ENCODE measurements around the gene CYBC1. TPM values are rescaled to one million over a fixed set of nuclear protein-coding genes. Genes with fewer than 3 reads are reported as not detected.

CYBC1 gene
- total and polyA plus RNA-seq, 9 of the 15 experiments (the other 6 are each of a cell fraction or from before 2014, with no cell fraction given) = 1.3 to 71.8 (median 49.9) TPM

DNA sequence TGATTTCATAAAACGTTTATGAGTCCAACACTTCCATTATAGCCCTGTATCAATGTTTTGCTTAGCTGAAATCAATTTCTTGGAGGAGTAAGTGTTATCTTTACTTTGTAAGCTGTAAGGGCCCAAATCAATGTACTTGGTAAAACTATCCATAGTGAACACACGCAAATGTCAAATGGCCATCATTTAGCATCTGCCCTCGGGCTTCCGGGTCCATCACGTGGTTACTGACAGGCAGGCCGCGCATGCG lies 7.3 kb upstream of the CYBC1 start (continued):
- TF ChIP-seq BACH1 (tag; IDR thresholded peaks at IDR 0.05) (0 out of 2 replicates have a peak, but pooled peaks have one; percentile 3), GTF2F1 (IDR thresholded peaks at IDR 0.05; ENCODE audit: low read depth, low read length) (no peak), TAL1 (IDR thresholded peaks at IDR 0.05) (no peak), STAT5A (IDR thresholded peaks at IDR 0.05; ENCODE audit: borderline replicate concordance, low read length) (no peak), E4F1 (CRISPR knock-in tag; IDR thresholded peaks at IDR 0.05; ENCODE audit: borderline replicate concordance) (no peak), MYC (IDR thresholded peaks at IDR 0.05; ENCODE audit: low read depth, low read length) (peak; percentile 71; the same call in 1 of the 2 replicates), MYC (CRISPR knock-in tag; IDR thresholded peaks at IDR 0.05; ENCODE audit: borderline replicate concordance, low read depth) (peak; percentile 46; the same call in 1 of the 2 replicates), TRIM24 (IDR thresholded peaks at IDR 0.05) (no peak), SAP30 (IDR thresholded peaks at IDR 0.05; ENCODE audit: borderline replicate concordance, insufficient read depth, low read depth, low read length, poor library complexity, severe bottlenecking) (peak; percentile 54), PRDM10 (IDR thresholded peaks at IDR 0.05; ENCODE audit: partially characterized antibody) (no peak), U2AF1 (optimal IDR thresholded peaks at IDR 0.05; ENCODE audit: low read depth, low read length) (no peak), SMARCA4 (IDR thresholded peaks at IDR 0.05) (no peak), WHSC1 (IDR thresholded peaks at IDR 0.05; ENCODE audit: low read length) (no peak), CHD1 (IDR thresholded peaks at IDR 0.05; ENCODE audit: low read length) (no peak), CCAR2 (IDR thresholded peaks at IDR 0.05; ENCODE audit: low read depth, low read length) (no peak), KHSRP (IDR thresholded peaks at IDR 0.05) (no peak), DLX4 (CRISPR knock-in tag; IDR thresholded peaks at IDR 0.05) (no peak), TCF7L2 (IDR thresholded peaks at IDR 0.05; ENCODE audit: low read depth, low read length) (no peak)
- TF ChIP-seq, protein P1, sequence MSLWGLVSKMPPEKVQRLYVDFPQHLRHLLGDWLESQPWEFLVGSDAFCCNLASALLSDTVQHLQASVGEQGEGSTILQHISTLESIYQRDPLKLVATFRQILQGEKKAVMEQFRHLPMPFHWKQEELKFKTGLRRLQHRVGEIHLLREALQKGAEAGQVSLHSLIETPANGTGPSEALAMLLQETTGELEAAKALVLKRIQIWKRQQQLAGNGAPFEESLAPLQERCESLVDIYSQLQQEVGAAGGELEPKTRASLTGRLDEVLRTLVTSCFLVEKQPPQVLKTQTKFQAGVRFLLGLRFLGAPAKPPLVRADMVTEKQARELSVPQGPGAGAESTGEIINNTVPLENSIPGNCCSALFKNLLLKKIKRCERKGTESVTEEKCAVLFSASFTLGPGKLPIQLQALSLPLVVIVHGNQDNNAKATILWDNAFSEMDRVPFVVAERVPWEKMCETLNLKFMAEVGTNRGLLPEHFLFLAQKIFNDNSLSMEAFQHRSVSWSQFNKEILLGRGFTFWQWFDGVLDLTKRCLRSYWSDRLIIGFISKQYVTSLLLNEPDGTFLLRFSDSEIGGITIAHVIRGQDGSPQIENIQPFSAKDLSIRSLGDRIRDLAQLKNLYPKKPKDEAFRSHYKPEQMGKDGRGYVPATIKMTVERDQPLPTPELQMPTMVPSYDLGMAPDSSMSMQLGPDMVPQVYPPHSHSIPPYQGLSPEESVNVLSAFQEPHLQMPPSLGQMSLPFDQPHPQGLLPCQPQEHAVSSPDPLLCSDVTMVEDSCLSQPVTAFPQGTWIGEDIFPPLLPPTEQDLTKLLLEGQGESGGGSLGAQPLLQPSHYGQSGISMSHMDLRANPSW (CRISPR knock-in tag; IDR thresholded peaks at IDR 0.05) = no peak
- TF ChIP-seq, protein P2, sequence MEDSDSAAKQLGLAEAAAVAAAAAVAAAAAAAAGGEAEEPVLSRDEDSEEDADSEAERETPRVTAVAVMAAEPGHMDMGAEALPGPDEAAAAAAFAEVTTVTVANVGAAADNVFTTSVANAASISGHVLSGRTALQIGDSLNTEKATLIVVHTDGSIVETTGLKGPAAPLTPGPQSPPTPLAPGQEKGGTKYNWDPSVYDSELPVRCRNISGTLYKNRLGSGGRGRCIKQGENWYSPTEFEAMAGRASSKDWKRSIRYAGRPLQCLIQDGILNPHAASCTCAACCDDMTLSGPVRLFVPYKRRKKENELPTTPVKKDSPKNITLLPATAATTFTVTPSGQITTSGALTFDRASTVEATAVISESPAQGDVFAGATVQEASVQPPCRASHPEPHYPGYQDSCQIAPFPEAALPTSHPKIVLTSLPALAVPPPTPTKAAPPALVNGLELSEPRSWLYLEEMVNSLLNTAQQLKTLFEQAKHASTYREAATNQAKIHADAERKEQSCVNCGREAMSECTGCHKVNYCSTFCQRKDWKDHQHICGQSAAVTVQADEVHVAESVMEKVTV (CRISPR knock-in tag; IDR thresholded peaks at IDR 0.05) = no peak

Data from K562 (cell line).